KMS-11 (cell line): ENCODE results near the gene GARIN3.
"Not testable (repeated sequence)": the region's sequence is repeated elsewhere in the genome, so short reads cannot be mapped to it uniquely, and the experiment has no call there.

Source experiments
- H2AFZ ChIP-seq: fragments of 200-600 bp; sonication (generic); 2 replicates; pipeline ENCODE4 v1.6.1; 2016; ENCODE audit warnings: antibody characterized with exemption, mixed run types, low read depth
- H3K27ac ChIP-seq: fragments of 200-600 bp; sonication (generic); 2 replicates; pipeline ENCODE4 v1.6.1; 2016; ENCODE audit warnings: mild to moderate bottlenecking, mixed run types
- H3K27me3 ChIP-seq: fragments of 200-600 bp; sonication (generic); 2 replicates; pipeline ENCODE4 v1.6.1; 2017; ENCODE audit warnings: mild to moderate bottlenecking, low read depth, mixed run types, moderate library complexity; ENCODE audit not compliant: insufficient read depth
- H3K36me3 ChIP-seq: fragments of 200-600 bp; sonication (generic); 2 replicates; pipeline ENCODE4 v1.6.1; 2017; ENCODE audit warnings: mild to moderate bottlenecking, mixed run types; ENCODE audit not compliant: insufficient read depth
- H3K4me1 ChIP-seq: fragments of 200-600 bp; sonication (generic); 2 replicates; pipeline ENCODE4 v1.6.1; 2016; ENCODE audit warnings: mild to moderate bottlenecking, low read depth, mixed run types; ENCODE audit not compliant: poor library complexity, severe bottlenecking
- H3K4me2 ChIP-seq: fragments of 200-600 bp; sonication (generic); 2 replicates; pipeline ENCODE4 v1.7.0; 2016; ENCODE audit warnings: mild to moderate bottlenecking, mixed run types
- H3K4me3 ChIP-seq: fragments of 200-600 bp; sonication (generic); IDR thresholded peaks from 2 replicates; pipeline ENCODE4 v1.6.1; 2017; ENCODE audit warnings: low read depth, low read length, mixed read lengths; ENCODE audit not compliant: insufficient read depth
- H3K79me2 ChIP-seq: fragments of 200-600 bp; sonication (generic); 2 replicates; pipeline ENCODE4 v1.6.1; 2016; ENCODE audit warnings: low read depth, mixed run types; ENCODE audit not compliant: insufficient read depth
- H3K9ac ChIP-seq: fragments of 200-600 bp; sonication (generic); 2 replicates; pipeline ENCODE4 v1.6.1; 2016; ENCODE audit warnings: mild to moderate bottlenecking, mixed run types
- H4K20me1 ChIP-seq: fragments of 200-600 bp; sonication (generic); 2 replicates; pipeline ENCODE4 v1.6.1; 2016; ENCODE audit warnings: mild to moderate bottlenecking, mixed run types; ENCODE audit not compliant: insufficient read depth
- TF ChIP-seq, protein P1 (sequence below): fragments of 200-600 bp; sonication (generic); conservative IDR thresholded peaks from 2 replicates; pipeline ENCODE4 v1.6.1; 2017; ENCODE audit warnings: low read depth, mild to moderate bottlenecking, antibody characterized with exemption, low read length, moderate library complexity, mixed read lengths

The GARIN3 gene

DNA sequence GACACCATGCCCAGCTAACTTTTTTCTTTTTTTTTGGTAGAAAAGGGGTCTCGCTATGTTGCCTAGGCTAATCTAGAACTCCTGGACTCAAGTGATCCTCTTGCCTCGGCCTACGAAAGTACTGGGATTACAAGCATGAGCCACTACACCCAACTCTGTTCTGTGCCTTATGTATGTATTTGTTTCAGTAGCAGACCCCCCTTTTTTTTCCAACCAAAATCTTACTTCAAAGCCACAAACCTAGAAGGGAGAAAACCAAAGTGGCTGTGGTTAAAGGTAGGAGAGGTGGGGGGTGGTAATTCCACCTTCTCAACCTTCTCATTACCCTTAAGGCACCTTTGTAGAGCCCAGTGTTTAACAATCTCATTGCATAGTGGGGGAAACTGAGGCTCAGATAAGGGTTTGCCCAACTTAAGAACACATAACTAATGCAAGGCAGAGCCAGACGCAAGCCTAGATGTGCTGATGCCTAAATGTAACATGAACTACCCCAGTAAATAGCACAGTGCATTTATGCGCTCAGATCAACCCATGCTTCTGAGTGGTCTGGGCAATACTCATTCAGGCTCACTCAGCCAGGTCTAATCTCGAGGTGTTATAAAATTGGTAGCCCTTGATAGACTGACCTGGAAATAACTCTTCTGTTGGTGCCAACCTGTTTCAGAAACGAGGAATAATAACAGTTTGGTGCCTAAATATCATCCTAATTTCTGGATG, 47.6 kb upstream of the GARIN3 start:
- Histone ChIP-seq H3K27me3 (no peaks in the 10 kb centered on the region), H3K79me2 (no peaks in the 10 kb centered on the region), H3K9ac (no peak overlapping the region), H3K27ac (no peak overlapping the region), H3K36me3 (no peaks in the 10 kb centered on the region), H2AFZ (no peak overlapping the region), H4K20me1 (no peaks in the 10 kb centered on the region), H3K4me1 (no peaks in the 10 kb centered on the region), H3K4me2 (no peak overlapping the region), H3K4me3 (no peak overlapping the region)
- TF ChIP-seq, protein P1, sequence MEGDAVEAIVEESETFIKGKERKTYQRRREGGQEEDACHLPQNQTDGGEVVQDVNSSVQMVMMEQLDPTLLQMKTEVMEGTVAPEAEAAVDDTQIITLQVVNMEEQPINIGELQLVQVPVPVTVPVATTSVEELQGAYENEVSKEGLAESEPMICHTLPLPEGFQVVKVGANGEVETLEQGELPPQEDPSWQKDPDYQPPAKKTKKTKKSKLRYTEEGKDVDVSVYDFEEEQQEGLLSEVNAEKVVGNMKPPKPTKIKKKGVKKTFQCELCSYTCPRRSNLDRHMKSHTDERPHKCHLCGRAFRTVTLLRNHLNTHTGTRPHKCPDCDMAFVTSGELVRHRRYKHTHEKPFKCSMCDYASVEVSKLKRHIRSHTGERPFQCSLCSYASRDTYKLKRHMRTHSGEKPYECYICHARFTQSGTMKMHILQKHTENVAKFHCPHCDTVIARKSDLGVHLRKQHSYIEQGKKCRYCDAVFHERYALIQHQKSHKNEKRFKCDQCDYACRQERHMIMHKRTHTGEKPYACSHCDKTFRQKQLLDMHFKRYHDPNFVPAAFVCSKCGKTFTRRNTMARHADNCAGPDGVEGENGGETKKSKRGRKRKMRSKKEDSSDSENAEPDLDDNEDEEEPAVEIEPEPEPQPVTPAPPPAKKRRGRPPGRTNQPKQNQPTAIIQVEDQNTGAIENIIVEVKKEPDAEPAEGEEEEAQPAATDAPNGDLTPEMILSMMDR, result no peak

DNA sequence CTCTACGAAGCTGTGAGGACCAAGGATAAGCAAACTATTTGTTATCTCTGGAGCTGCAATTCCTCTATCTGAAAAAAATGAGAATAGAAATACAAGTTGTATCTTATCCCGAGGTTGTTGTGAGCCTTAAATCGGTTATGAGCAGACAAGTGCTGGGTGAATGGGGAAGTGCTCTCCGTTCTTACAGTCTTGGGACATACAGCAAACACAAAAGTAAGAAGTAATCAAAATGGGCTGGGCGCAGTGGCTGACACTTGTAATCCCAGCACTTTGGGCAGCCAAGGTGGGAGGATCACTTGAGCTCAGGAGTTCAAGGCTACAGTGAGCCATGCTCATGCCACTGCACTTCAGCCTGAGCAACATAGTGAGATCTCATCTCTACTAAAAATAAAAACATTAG, 46.2 kb upstream of the GARIN3 start:
- no peaks in the 10 kb centered on the region for H3K36me3 ChIP-seq
- H3K27me3 ChIP-seq, result no peaks in the 10 kb centered on the region
- H3K4me2 ChIP-seq, result no peak overlapping the region
- no peak overlapping the region for H3K27ac ChIP-seq
- no peak overlapping the region for H3K4me3 ChIP-seq
- no peak overlapping the region for H2AFZ ChIP-seq
- no peaks in the 10 kb centered on the region for H3K79me2 ChIP-seq
- TF ChIP-seq, protein P1, result no peak
- no peaks in the 10 kb centered on the region for H3K4me1 ChIP-seq
- H3K9ac ChIP-seq, result no peak overlapping the region
- H4K20me1 ChIP-seq, result no peaks in the 10 kb centered on the region

DNA sequence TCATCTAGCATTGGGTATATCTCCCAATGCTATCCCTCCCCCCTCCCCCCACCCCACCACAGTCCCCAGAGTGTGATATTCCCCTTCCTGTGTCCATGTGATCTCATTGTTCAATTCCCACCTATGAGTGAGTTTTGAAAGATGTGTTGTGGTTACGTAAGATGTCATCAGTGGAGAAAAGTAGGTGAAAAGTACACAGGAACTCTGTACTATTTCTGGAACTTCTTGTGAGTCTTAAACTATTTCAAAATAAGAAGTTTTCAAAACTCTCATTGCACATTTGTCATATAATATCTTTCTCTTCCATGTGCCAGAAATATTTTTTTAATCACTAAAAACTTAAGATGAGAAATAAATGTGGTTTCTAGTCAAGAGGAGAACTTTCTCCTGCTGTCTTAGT, 44.6 kb upstream of the GARIN3 start:
- not testable (repeated sequence) for H4K20me1 ChIP-seq, H3K27ac ChIP-seq, H2AFZ ChIP-seq, H3K4me2 ChIP-seq, H3K4me3 ChIP-seq, H3K9ac ChIP-seq, H3K27me3 ChIP-seq, H3K79me2 ChIP-seq, H3K36me3 ChIP-seq, H3K4me1 ChIP-seq

DNA sequence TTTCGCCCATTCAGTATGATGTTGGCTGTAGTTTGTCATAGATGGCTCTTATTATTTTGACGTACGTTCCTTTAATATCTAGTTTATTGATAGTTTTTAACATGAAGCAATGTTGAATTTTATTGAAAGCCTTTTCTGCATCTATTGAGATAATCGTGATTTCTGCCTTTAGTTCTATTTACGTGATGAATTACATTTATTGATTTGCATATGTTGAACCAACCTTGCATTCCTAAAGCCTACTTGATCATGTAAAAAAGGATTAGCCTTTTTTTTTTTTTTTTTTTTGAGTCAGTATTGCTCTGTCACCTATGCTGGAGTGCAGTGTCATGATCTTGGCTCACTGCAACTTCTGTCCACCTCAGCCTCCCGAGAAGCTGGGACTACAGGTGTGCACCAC, 39.6 kb upstream of the GARIN3 start:
- H3K79me2 ChIP-seq, result no peaks in the 10 kb centered on the region
- no peaks in the 10 kb centered on the region for H4K20me1 ChIP-seq
- H3K36me3 ChIP-seq, result no peaks in the 10 kb centered on the region
- H3K9ac ChIP-seq, result no peak overlapping the region
- no peaks in the 10 kb centered on the region for H3K4me1 ChIP-seq
- H3K4me3 ChIP-seq, result no peak overlapping the region
- no peaks in the 10 kb centered on the region for H3K27me3 ChIP-seq
- TF ChIP-seq, protein P1, result no peak
- no peak overlapping the region for H3K27ac ChIP-seq
- no peak overlapping the region for H2AFZ ChIP-seq
- no peak overlapping the region for H3K4me2 ChIP-seq

DNA sequence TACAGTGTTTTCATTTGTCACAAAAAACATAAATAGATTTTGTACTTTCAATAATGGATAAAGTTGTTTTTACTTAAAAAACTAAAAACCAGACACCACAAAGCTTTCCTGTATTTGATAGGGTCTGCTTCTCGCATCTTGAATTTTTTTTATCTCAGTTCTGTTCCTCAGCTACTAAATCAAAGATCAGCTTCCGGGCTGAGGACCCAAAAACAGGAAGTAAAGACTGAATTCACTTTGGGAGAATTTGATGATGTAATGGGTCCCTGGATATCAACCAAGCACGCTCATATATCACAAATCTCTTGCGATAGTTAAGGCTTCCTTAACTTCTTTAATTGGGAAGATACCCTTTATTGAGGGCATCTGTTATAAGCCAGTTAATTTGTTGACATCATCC, 38.7 kb upstream of the GARIN3 start:
- Histone ChIP-seq H3K9ac (no peak overlapping the region), H3K27me3 (no peaks in the 10 kb centered on the region), H3K4me2 (no peak overlapping the region), H3K4me1 (no peaks in the 10 kb centered on the region), H3K27ac (no peak overlapping the region), H3K4me3 (no peak overlapping the region), H2AFZ (no peak overlapping the region), H3K79me2 (no peaks in the 10 kb centered on the region), H3K36me3 (no peaks in the 10 kb centered on the region), H4K20me1 (no peaks in the 10 kb centered on the region)
- TF ChIP-seq, protein P1, result no peak
